Kidney epithelial cell (primary cell): Measurements from ENCODE around the gene RNF8. TPM values are rescaled to one million over a fixed set of nuclear protein-coding genes. Genes with fewer than 3 reads are reported as not detected.

ENCODE experiments used
- DNase-seq: peaks from one replicate; pipeline ENCODE4 v3.0.0-alpha.2; 2010; ENCODE audit warnings: low read depth
- H3K27me3 ChIP-seq: 2 replicates; pipeline ENCODE4 v1.6.0; 2011; ENCODE audit warnings: low read length; ENCODE audit not compliant: control insufficient read depth, insufficient read depth
- H3K36me3 ChIP-seq: 2 replicates; pipeline ENCODE4 v1.5.1; 2011; ENCODE audit warnings: low read length; ENCODE audit not compliant: control insufficient read depth, insufficient read depth
- H3K4me3 ChIP-seq: 2 replicates; pipeline ENCODE4 v1.5.1; 2011; ENCODE audit warnings: low read depth, mild to moderate bottlenecking, control low read depth, low read length
- total RNA-seq: library from RNA; depleted of rRNA; stranded (reverse); fragments of >200 nt; gene quantifications from 2 replicates; pipeline ENCODE4 v1.2.3, GENCODE V29; 2015
- TF ChIP-seq, protein P1 (sequence below): IDR thresholded peaks from 2 replicates; pipeline ENCODE4 v1.5.1; 2011; ENCODE audit warnings: mild to moderate bottlenecking, moderate library complexity, low read length, control low read depth, inconsistent platforms; ENCODE audit not compliant: insufficient read depth, poor library complexity, severe bottlenecking

Gene RNF8
- total RNA-seq, 1 donor from 2014 or later: 16.8 TPM

DNA sequence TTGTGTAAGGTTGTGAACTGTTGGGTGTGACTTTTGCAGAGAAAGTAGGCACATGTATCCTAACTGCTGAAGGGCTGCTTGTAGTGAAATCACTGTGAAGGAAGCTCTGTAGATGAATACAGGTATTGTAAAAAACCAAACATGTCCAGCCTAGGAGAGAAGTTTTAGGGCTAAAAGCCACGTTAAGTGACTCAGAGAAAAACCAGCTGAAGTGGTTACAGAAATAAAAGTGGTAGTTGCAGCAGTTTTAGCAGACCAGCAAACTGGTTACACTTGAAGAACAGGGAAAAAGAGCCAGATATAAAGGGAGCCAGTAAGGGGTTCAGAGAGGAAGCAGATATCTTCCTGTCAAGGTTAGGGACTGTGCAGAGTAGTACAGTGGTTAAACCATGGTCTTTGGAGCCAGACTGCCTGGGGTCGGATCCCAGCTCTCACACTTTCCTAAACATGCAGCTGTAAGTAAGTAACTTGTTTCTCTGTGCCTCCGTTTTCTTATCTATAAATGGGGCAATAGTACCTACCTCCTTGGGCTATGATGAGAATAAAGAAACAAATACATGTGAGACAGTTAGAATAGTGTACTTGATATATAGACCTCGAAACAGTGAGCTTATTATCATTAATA lies 33.8 kb upstream of the RNF8 start:
- Histone ChIP-seq H3K36me3 (peaks cover 5% of the 10 kb centered on the region), H3K27me3 (no peaks in the 10 kb centered on the region), H3K4me3 (no peak overlapping the region)
- DNase-seq: no peak
- TF ChIP-seq, protein P1, sequence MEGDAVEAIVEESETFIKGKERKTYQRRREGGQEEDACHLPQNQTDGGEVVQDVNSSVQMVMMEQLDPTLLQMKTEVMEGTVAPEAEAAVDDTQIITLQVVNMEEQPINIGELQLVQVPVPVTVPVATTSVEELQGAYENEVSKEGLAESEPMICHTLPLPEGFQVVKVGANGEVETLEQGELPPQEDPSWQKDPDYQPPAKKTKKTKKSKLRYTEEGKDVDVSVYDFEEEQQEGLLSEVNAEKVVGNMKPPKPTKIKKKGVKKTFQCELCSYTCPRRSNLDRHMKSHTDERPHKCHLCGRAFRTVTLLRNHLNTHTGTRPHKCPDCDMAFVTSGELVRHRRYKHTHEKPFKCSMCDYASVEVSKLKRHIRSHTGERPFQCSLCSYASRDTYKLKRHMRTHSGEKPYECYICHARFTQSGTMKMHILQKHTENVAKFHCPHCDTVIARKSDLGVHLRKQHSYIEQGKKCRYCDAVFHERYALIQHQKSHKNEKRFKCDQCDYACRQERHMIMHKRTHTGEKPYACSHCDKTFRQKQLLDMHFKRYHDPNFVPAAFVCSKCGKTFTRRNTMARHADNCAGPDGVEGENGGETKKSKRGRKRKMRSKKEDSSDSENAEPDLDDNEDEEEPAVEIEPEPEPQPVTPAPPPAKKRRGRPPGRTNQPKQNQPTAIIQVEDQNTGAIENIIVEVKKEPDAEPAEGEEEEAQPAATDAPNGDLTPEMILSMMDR: no peak

DNA sequence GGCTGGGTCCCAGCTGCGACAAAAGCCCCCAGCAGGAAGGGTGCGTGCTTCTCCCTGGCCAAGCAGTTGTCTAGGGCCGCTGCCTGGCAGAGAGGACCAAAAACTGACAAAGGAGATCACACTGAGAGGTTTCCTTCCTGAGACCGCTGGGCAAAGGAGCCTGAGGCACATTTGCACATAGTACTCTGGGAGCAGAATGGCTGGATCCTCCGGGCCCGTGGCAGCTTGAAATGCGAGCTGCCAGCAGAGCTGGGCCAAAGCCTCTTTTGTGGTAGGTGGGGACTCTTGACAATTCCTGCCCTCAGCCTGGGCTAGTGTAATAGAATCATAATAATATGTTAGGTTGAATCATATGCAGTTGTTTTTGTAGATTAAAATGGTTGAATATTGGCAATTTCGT lies 33.1 kb upstream of the RNF8 start:
- no peak for DNase-seq
- TF ChIP-seq, protein P1: no peak
- Histone ChIP-seq H3K27me3 (no peaks in the 10 kb centered on the region), H3K36me3 (peaks cover 5% of the 10 kb centered on the region), H3K4me3 (no peak overlapping the region)

DNA sequence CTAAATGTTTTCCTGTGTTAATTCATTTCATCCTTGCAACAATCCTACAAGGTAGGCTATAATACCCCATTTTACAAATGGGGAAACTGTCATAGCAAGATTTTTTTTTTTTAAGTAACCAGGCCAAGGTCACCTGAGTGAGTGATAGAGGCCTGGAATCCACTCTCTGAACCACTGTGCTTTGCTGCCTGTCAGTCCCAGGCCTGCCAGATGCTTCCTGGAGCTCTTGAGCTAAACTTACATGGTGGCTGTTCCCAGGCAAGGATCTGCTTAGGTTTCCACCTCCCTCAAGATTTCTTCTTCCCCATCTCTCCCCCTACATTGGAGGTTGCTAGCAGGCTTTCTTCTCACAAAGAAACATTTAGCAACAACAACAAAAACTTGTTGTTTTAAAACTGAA lies 32.7 kb upstream of the RNF8 start:
- H3K36me3 ChIP-seq: peaks cover 5% of the 10 kb centered on the region
- DNase-seq: no peak
- TF ChIP-seq, protein P1: no peak
- no peak overlapping the region for H3K4me3 ChIP-seq
- no peaks in the 10 kb centered on the region for H3K27me3 ChIP-seq

DNA sequence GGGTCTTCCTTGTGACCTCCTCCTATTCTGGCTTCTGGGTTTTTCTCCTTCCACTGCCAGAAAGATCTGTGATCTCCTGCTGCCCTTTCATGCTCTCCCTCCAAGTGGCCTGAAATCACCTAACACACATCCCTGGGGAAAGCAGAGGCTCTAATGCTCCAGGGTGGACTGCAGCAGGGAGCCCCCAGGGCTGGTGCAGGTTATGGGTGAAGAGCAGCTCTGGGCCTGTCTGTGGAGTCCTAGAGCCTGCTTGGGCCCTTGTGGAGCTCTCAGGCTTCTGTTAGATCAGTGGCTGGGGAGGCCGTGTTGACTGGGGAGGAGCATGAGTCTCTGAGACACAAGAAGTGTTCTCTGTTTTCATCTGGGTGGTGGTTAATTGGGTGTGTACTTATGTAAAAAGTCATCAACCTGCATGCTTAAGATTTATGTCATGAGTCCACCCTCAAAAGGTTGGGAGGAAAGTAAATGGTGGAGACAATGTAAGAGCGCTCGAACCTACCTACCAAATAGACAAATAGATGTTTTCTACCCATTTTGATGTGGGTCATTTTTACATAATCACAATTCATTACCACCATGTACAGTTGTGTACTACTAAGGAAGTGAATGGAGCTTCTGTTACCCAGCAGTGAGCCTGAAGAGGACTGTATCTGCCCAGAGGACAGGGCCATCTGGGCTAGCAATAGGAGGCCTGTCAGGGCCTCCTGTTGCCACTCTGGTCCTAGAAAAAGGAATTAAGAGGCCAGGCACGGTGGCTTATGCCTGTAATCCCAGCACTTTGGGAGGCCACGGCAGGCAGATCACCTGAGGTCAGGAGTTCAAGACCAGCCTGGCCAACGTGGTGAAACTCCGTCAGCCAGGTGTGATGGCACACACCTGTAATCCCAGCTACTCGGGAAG lies 32.0 kb upstream of the RNF8 start:
- Histone ChIP-seq H3K27me3 (no peaks in the 10 kb centered on the region), H3K4me3 (no peak overlapping the region), H3K36me3 (peaks cover 5% of the 10 kb centered on the region)
- no peak for DNase-seq
- TF ChIP-seq, protein P1: no peak

DNA sequence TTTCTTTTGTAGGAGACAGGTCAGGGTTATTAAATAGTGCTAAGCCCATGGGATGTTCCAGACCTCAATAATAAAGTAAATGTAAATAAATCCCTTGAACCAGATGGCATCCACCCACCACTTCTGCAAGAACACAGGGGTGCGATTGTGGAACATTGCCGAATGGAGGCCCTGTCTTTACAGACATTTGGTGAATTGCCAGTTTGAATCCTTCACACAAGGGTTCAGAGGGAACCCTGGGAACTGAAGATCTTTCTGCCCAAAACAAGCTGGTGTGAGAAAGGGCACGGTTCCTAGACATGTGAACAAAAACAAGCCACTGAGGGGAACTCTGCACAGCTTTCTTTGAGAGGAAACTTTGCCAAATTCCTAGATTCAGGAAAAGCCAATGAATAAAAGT lies 30.2 kb upstream of the RNF8 start:
- Histone ChIP-seq H3K27me3 (no peaks in the 10 kb centered on the region), H3K36me3 (no peaks in the 10 kb centered on the region), H3K4me3 (no peak overlapping the region)
- TF ChIP-seq, protein P1: no peak
- DNase-seq: no peak
